GM12872 (cell line): ENCODE results near the gene LRRC49.

Experiments
- CTCF ChIP-seq: IDR thresholded peaks from 3 replicates; pipeline ENCODE4 v1.5.1; 2011; ENCODE audit warnings: low read depth, mild to moderate bottlenecking, low read length, moderate library complexity; ENCODE audit not compliant: insufficient read depth

LRRC49 gene

GRCh38 chr15:70920981-70921696 is 28.5 kb downstream of the LRRC49 start:
- TF ChIP-seq CTCF: no peak

GRCh38 chr15:70922119-70922518 is 29.5 kb downstream of the LRRC49 start:
- no peak for TF ChIP-seq CTCF

GRCh38 chr15:70923311-70924080 is 30.9 kb downstream of the LRRC49 start:
- TF ChIP-seq CTCF: no peak

- no peak for TF ChIP-seq CTCF
Observed at GRCh38 chr15:70931821-70932220, 39.2 kb downstream of the LRRC49 start.

- no peak for TF ChIP-seq CTCF
Observed at GRCh38 chr15:70932397-70932796, 39.8 kb downstream of the LRRC49 start.

GRCh38 chr15:70933411-70933810 is 40.8 kb downstream of the LRRC49 start:
- TF ChIP-seq CTCF: no peak

GRCh38 chr15:70935631-70936030 is 43.0 kb downstream of the LRRC49 start:
- TF ChIP-seq CTCF: no peak
